HG03095 (cell line): ENCODE results near the gene MEMO1.

Source experiments
- ATAC-seq: cut with Tn5 transposase; IDR thresholded peaks from one replicate; pipeline ENCODE4 v1.9.1; 2021; ENCODE audit warnings: moderate library complexity; ENCODE audit not compliant: unreplicated experiment

The MEMO1 gene

GRCh38 chr2:31835450-31835849, 175.4 kb downstream of the MEMO1 start:
- ATAC-seq: no peak

GRCh38 chr2:31832363-31832762, 178.4 kb downstream of the MEMO1 start:
- no peak for ATAC-seq

- no peak for ATAC-seq
Observed at GRCh38 chr2:31831585-31831984, 179.2 kb downstream of the MEMO1 start.

GRCh38 chr2:31828891-31829290, 181.9 kb downstream of the MEMO1 start:
- ATAC-seq: no peak

GRCh38 chr2:31823558-31823957, 187.2 kb downstream of the MEMO1 start:
- no peak for ATAC-seq

GRCh38 chr2:31822587-31822986, 188.2 kb downstream of the MEMO1 start:
- no peak for ATAC-seq
